ENCODE results near the gene NDUFB3.

The NDUFB3 gene

GRCh38 chr2:201100497-201100896 lies 28.7 kb downstream of the NDUFB3 start:
- no peak for DNase-seq

GRCh38 chr2:201105759-201106158 lies 34.0 kb downstream of the NDUFB3 start:
- no peak for DNase-seq

GRCh38 chr2:201107624-201108023 lies 35.8 kb downstream of the NDUFB3 start:
- no peak for DNase-seq

- no peak for DNase-seq
These were observed 36.5 kb downstream of the NDUFB3 start for GRCh38 chr2:201108341-201108740.

DNA sequence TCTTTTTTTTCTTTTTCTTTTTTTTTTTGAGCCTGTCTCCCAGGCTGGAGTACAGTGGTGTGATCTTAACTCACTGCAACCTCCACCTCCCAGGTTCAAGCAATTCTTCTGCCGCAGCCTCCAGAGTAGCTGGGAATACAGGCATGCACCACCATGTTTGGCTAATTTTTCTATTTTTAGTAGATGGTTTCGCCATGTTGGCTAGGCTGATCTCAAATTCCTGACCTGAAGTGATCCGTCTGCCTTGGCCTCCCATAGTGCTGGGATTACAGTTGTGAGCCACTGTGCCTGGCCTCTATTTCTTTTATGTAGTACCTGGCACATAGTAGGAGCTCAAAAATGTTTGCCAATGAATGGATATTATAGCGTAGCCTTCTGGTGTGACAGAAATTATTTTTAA lies 37.4 kb downstream of the NDUFB3 start:
- DNase-seq, result no peak

GRCh38 chr2:201110615-201111014 lies 38.8 kb downstream of the NDUFB3 start:
- no peak for DNase-seq

DNA sequence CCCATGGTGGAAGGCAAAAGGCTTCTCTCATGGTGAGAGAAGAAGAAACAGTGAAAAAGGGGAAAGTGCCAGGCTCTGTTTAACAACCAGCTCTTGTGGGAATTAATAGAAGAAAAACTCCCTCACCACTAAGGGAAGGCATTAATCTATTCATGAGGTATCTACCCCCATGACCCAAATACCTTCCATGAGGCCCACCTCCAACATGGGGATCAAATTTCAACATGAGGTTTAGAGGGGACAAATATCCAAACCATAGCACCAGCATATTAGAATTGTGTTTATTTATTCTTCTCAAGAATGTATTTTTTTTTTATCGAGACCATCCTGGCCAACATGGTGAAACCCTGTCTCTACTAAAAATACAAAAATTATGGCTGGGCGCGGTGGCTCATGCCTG lies 39.3 kb downstream of the NDUFB3 start:
- no peak for DNase-seq

DNA sequence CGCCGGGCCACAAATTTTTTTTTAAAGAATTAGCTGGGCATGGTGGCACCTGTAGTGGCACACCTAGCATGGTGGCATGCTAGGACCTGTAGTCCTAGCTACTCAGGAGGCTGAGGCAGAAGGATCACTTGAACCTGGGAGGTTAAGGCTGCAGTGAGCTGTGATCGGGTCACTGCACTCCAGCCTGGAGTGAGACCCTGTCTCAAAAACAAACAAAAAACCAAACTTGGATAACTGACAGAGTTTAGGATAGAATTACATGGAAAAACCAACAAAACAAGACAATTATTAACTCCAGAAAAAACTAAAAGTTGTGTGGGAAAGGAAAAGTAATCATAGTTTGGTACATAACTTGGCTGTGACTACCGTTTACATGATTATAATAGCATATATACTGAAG lies 42.5 kb downstream of the NDUFB3 start:
- no peak for DNase-seq

DNA sequence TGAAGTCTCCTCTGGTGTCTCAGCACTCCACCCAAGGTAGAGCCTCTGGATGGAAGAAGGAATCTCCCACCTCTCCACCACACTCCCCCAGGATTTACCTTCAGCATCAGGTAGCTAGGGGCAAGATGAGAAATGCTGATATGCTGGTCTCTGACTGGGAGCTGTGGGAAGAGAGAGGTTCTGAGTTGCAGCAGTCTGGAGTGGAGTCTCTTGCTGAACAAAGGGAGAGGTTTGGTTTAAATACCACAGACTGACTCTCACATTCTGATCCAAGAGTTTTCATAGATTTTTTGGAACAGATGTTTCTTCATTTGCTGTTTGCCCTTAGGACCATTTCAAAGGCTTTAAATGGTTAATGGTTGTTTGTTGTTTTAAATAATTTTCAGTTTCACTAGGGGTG lies 43.0 kb downstream of the NDUFB3 start:
- DNase-seq, result no peak

- peak; percentile 81 for DNase-seq
These were observed 44.5 kb downstream of the NDUFB3 start, which contains the start of gene CFLAR for GRCh38 chr2:201116115-201116958. TSS of gene CFLAR (plus strand) at chr2:201116164. CDS start at chr2:201129866, 13,702 bp downstream.

DNA sequence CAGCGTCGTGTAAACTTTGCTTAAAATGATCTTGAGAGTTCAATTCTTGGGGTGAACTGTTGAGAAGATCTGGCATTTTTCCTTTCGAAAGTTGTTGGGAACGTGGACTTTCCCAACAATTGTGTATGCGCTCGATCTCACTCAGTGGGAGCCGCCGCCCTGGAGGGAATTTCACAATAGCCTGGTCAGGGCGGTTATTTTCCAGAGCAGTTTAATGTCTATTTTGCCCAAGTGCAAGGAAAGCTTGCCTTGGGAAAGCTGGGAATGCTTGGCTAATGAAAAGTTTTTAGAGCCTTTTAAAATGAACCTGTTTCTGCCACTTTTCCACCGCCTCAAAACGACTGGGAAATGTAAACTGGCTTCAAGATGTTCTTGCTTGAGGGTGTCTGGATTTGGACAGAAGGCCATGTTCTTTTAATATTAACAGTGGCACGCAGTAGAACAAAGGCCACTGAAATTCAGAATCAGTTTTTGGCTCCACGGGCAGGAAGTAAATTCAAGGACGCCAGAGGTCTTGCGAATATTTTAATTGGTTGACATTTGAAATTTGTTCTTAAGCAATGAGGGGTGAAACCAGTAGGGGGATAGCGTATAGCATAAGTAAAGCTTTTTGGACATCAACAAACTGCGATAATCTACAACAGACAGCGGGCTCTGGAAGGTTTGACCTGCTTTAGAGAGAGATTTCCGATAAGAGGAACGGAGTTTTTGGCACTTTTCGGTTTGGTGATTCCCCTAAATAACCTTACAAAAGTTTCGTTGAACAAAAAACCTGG lies 45.3 kb downstream of the NDUFB3 start:
- DNase-seq, result peak; percentile 56

- DNase-seq, result peak; percentile 53
These were observed 45.9 kb downstream of the NDUFB3 start for GRCh38 chr2:201117735-201118094.

DNA sequence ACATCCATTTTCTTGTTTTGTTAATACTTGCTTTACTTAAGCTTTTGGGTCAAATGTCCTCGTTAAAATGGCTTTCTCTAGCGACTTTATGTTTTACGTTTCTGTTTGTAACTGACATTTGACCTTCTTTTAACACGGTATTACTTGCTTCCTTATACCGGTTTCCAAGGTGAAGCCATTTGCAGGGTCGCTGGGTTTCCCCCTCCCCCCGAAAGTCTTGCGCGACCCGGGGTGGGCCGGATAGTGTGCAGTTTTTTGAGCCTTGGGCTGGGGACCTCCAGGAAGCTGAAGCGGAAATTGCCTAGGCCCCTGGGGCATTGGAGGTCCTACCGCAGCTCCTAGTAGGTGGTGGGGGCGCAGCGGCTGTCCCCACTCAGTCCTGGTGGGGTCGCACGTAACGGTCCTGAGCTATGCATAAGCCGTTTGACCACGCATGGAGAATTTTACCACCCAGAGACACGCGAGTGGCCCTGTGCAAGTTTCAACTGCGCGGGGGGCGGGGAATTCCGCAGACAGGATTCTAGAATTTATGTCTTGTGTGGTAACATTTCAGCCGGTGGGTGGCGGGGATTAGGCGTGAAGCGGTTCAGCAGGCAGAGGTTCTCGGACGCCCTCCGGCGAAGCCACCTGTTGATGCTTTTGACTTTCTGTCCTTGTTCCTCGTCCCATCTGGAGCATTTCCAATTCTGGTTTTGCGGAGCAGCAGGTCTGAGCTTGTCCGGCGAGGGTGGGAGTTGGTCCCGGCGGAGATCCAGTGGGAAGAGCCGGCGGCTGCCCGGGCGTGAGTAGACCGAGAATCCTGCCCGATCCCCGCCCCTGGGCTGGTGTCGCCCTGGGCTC lies 46.5 kb downstream of the NDUFB3 start:
- peak; percentile 90 for DNase-seq

GRCh38 chr2:201118961-201119854 lies 47.4 kb downstream of the NDUFB3 start:
- peak; percentile 27 for DNase-seq

GRCh38 chr2:201122276-201122675 lies 50.5 kb downstream of the NDUFB3 start:
- no peak for DNase-seq

DNA sequence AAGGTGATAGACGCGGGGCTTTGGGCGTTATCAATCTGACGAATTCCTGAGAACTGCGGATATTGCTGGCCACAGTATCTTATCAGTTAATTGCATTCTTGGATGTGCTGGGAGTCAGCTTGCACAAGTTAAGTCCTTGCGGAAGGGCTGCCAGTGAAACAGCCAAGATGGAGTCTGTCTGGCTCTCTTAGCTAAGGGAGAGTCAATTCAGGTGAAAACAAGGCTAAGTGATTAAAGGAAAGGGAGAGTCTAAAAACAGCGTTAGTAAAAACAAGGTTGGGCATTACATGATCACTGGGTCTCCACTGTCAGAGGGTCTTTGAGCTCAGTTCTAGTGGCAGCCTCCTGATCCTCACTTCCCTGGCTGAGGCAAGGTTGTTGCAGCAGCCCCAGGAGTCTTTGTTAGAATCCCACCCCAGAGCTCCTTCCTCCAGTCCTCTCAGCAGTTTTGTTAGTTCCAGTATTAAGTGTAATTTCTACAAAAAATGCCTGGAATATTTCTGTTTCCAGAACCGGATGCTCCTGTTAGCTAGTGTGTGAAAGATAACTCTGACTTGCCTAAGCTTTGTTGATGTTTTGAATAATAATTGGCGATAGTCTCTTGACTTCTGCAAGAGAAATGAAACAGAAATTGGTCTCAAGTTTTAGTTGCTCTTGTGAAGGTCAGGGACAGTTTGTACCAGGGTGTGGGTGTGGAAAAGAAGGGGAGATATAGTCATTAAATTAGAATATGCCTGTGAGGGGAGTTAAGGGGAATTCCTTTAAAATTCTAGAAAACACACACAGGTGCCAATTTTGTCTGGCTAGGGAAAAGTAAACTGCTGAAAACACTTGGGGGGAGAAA lies 54.7 kb downstream of the NDUFB3 start:
- peak; percentile 57 for DNase-seq

- DNase-seq, result no peak
These were observed 55.3 kb downstream of the NDUFB3 start for GRCh38 chr2:201127152-201127511.

DNA sequence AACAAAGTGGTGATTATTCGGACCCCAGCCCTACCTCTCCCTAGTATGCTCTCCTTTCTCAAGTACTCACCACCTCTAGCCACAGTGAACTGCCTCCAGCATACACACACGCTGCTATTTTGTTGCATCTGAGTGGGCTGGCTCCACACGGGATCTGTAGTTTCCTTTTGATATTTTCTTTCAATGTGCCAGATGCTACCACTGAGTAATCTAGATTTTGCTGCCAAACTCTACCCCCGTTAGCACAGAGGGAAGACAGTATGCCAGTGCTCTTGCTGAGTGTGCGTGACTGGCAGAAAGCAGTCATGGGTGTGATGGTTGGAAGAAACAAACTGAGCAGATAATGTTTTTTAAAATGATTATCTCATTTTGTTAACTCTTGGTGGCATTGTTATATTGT lies 55.8 kb downstream of the NDUFB3 start:
- DNase-seq, result peak; percentile 75

DNA sequence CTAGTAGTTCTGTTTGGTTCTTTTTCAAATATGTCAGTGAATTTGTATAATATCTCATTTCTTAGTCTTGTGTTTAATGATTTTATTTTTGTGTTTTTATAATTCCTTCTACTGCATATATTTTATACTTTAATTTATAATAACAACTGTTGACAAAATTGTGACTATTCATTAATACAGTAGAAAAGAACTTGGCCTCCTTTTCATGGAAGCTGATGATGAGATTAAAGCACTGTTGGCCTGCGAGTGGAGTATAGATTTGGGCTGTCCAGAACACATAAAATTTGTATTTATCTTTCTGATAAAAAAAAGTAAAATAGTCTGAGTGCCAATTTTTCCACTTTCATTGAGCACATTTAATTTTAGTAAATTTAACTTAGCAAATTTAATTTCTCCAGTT lies 56.2 kb downstream of the NDUFB3 start:
- no peak for DNase-seq

DNA sequence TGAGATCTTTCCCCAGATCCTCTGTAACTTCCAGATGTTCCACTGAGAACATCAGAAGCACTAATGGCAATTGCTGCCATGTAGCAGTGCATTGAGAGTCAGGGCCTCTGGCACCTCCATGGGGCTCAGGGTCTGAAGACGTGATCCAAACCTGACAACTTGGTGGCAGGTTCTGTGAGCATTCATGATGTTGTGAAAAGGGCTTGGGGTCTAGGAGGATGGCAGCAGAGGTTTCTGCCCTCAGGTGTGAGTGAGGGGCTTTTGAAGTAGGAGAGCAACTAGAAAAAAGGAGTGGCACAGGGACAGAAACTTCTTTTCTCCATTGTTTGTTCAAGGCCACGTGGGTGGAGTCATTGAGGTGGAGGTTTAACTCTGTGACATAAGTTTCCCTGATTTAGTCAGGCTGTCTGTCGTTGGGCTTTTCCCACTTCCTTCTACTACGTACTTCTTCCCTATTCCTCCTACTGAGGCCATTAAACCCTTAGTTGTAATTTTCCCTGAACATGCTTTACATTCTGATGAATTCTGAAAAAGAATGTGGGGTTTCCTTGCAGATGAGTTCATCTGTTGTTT lies 57.2 kb downstream of the NDUFB3 start:
- peak; percentile 73 for DNase-seq

All from stimulated activated CD4-positive, alpha-beta T cell treated with anti-CD3 and anti-CD28 coated beads, Interleukin-4, amount 100 ng/mL, for 24 hours (primary cell).